ENCODE results near the gene CACNA1E.

The CACNA1E gene

DNA sequence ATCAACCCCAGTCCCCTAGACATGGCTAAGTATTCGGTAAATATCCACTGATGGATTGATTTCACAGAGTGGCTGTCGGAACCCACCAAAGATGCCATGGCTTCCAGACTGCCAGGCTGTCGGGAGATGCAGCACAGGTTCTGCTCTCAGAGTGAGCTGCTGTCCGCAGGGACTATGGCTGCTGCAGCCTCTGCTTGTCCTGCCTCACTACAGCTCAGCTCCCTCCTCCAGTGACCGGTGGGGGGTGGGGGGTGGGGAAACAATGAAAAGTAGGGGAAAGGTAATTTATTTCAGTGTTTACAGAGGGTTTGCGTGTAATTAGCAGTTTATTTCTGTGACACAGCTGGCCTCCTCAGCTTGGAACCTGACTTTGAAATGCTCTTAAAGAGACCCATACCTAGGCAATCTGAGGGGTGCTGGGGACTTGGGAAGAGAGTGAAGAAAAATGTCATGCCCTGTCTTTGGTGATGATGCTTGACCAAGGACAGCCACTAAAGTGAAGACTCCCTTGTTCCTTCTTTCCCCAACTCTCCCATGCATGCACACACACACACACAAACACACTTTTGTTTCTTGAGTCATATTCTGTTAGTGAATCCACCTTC is 109.0 kb downstream of the CACNA1E start:
- no peak for DNase-seq

DNA sequence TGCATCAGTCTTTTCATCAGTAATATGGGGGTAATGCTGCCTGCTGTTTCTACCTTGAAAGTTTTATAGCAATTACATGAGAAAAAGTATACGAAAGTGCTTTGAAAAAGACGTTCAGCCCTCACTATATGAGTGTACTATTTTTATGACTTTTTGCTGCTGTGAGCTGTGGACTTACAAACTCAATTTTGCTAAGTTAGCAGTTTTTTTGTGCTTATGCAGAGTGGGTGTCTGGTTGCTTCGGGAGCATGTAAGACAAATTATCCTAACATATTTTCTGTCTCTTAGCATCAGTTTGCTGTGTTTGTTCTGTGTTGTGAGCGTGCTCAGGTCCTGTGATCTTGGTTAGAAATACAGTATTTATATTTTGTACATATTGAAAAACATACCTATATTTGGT is 109.7 kb downstream of the CACNA1E start:
- DNase-seq = no peak

DNA sequence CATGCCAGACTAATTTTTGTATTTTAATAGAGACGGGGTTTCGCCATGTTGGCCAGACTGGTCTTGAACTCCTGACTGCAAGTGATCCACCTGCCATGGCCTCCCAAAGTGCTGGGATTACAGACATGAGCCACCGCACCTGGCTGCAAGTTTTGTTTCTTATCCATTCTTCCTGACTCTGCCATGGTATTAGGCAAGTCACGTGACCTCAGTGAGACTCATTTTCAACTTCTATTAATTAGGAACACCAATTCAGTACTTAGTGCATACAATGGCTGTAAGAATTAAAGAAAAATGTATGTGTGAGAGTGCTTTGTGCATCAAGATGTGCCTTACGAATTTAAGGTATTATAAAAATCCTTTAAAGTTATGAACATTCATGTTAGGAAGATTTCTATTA is 111.2 kb downstream of the CACNA1E start:
- DNase-seq = no peak

DNA sequence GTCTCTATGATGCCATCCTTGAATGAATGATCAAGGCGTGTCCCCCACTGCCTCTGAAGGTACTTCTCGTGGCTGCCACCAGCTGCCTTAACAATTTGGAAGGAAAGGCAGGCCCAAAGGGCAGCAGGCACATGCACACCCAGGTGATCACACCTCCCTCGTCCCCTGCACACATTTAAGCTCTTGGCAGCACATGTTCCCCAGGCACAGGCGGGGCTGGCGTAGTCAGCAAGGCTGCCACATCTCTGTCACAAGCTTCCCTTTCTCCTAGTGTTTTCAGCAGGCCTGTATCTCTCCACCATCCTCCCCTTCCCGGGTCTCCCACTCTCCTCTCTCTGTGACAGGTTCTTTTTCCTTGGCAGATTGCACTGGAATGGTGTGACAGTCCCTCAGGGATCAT is 111.9 kb downstream of the CACNA1E start:
- no peak for DNase-seq

GRCh38 chr1:181601186-181601950 is 118.1 kb downstream of the CACNA1E start:
- DNase-seq = no peak

DNA sequence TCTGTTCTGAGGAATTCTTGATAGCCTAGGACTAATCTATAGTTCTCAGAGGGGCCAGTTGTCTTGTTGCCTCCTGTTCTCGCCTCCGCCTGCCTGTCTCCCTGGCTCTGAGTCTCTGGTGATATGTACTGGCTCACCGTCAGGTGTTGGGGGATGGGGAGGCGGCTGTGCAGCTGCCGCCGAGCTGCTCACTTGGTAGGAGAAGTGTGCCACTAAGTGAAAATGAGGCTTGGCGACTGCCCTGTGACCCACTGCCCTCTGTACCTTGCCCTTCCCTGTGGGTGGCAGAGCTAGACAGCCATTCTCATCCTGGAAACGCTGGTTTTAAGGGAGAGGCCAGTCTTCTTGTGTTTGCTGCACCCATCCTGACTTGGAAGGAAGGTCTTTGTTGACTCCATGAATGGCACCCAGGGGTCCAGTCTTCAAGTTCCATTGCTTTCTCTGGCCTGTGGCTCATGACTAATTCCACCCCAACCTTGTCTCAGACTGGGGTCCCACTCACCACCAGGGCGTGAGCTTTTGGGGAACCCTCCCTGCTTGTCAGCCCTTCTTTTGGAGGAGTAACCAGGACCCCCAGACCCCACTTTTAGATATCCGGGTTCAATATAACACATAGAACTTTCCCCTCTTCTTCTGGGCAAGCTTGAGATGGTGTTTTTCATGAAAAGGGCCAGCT is 120.6 kb downstream of the CACNA1E start:
- DNase-seq = no peak

DNA sequence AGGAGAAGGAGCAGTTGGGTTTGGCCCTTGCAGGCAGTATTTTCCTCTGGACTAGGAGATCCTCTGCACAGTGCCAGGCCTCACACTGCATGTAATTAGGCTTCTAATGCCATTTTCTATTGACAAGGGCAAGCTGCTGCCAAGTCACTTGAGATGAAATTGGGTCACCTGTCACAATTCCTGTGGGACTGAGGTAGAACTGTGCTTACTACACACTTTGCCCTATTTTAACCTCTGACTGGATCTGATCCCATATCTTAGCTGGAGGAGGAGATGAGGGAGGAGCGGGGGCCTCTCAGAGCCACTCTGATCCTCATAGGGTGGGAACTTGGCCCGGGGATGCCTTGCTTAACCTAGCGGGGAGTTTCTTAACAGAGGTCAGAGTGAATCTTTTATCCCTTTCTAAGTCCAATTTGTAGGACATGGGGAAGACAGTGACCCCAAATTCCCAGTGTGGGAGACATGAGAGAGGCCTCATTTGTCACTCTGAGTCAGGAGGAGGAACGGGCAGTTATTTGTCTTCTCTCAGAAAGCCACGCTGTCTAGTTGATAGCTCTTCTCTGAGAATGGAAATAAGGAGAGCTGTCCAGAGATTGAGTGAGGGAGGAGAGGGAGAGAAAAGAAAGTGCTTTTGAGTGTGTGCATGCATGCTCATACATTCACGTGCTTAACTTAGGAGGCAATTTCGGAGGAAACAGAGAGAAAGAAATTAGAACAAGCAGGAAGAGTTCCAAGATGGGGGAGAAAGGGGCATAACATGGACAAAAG is 121.3 kb downstream of the CACNA1E start:
- no peak for DNase-seq

- DNase-seq = no peak
Measured at GRCh38 chr1:181607524-181607923, 124.2 kb downstream of the CACNA1E start.

GRCh38 chr1:181608386-181608785 is 125.1 kb downstream of the CACNA1E start:
- DNase-seq = no peak

DNA sequence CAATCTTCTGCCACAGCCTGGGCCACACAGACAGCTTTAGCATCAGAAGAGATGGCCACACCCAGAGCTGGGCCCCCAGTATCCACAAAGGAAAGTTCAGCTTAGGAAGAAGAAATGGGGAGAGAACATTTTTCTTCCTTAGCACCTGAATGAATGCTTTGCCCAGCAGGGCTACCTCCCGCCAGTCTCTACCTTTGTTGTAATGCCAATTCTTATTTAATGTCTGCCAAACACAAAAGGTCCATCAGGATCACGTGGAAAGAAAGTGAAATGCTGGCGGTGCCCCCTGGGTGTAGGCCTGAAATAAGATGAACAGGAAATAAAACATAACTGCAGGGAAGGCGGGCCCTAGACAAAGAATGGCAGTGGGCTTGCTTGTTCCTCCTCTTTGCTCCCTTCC is 125.6 kb downstream of the CACNA1E start:
- DNase-seq = no peak

DNA sequence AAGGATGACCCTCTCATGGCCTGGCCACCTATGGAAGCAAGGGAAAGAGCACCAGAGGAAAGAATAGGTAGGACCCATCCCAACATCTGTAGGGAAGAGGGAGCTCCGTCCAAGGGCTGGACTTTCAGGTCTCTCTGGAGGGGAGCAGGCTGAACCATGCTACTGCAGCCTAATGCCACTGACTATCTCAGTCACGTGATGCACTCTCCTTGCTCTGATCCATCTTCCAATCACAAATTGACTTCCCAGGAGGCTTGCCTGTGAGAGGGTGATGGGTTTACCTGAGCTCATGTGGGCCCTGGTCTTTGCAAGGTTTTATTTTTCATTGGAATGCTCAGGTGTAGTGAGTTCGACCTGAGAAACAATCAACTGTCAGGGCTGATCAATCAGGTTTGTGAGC is 128.8 kb downstream of the CACNA1E start:
- DNase-seq = no peak

GRCh38 chr1:181618559-181618958 is 135.2 kb downstream of the CACNA1E start:
- DNase-seq = no peak

GRCh38 chr1:181620183-181620582 is 136.9 kb downstream of the CACNA1E start:
- no peak for DNase-seq

DNA sequence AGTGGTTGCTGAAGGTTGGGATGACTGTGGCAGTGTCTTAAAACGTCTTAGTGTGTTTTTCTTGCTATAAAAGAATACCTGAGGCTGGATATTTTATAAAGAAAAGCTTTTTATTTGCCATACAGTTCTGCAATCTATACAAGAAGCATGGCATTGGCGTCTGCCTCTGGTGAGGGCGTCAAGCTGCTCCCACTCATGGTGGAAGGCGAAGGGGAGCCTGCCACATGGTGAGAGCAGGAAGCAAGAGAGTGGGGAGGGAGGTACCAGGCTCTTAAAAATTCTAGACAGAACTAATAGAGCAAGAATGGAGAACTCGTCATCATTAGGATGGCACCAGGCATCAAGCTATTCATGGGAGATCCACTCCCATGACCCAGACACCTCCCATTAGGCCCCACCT is 140.5 kb downstream of the CACNA1E start:
- DNase-seq = no peak

- DNase-seq = no peak
Measured at GRCh38 chr1:181626279-181626938, 143.1 kb downstream of the CACNA1E start.

GRCh38 chr1:181630398-181630797 is 147.1 kb downstream of the CACNA1E start:
- no peak for DNase-seq

GRCh38 chr1:181630838-181631237 is 147.5 kb downstream of the CACNA1E start:
- DNase-seq = no peak

DNA sequence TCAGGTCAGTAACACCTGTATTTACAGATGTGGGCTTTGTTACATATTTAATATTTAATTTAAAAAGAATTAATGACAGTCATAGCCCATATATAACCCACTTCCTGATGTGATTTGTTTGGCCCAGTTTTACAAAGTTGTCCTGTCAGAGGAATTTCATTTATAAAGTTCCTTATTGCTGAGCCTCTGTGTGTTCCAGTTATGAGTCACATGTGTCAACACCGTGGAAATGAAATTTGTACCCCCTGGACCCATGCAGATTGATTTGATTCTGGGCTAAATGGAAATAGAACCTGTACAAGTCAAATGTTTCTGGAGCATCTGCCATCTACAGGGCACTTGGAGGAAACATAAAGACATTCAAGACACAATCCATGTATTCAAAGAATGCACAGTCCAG is 149.2 kb downstream of the CACNA1E start:
- no peak for DNase-seq

DNA sequence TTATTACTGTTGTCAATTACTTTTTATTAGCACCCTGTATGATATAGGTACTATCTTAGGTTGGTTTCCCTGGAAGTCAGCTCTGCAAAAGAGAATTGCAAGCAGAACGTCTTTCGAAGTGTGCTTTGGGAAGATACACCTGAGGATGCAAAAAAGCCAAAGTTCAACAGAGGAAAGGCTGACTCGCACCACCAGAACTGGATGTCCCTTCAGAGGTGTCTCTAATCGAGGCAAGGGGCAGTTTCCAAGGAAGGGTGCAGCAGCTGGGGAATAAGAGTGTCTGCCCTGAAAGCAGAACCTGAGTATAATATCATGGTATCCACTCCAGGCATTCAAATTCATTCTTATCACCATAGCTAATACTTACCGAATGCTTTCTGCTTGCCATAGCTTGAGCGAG is 149.6 kb downstream of the CACNA1E start:
- DNase-seq = no peak

DNA sequence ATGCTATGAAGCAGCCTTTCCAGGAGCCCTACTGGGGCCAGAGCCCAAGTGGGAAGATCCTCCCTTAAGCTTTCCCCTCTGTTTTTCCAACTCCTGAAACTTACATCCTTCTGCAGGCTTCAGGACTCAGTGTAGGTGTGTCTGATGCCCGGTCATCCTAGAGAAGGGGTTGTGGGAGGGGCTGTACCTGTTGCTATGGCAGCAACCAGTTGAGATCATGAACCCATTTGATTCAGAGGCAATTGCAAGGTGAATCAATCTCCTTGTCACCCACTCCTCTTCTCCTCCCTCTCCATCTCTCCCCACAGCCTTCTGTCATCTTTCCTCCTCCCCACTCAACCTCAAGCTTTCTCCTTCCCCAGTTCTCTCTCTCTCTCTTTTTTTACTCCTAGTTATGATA is 151.8 kb downstream of the CACNA1E start:
- no peak for DNase-seq

GRCh38 chr1:181637998-181638397 is 154.7 kb downstream of the CACNA1E start:
- no peak for DNase-seq

- DNase-seq = no peak
Measured at GRCh38 chr1:181640956-181641355, 157.6 kb downstream of the CACNA1E start.

- no peak for DNase-seq
Measured at GRCh38 chr1:181643631-181644030, 160.3 kb downstream of the CACNA1E start.

Data from activated CD4-positive, alpha-beta T cell treated with anti-CD3 and anti-CD28 coated beads for 48 hours (primary cell).